Hematopoietic multipotent progenitor cell treated with erythropoietin and hydrocortisone succinate and interleukin-3 and kit ligand, for 8 days (in vitro differentiated cells): ENCODE measurements around the gene KAT2B.

Experiments
- DNase-seq: peaks from one replicate; pipeline ENCODE4 v3.0.0-alpha.2; 2015

Gene KAT2B

GRCh38 chr3:20100151-20100550 is 59.9 kb downstream of the KAT2B start:
- no peak for DNase-seq

GRCh38 chr3:20101041-20101440 is 60.8 kb downstream of the KAT2B start:
- no peak for DNase-seq

GRCh38 chr3:20103731-20104130 is 63.5 kb downstream of the KAT2B start:
- no peak for DNase-seq

GRCh38 chr3:20104167-20104661 is 64.0 kb downstream of the KAT2B start:
- DNase-seq = peak; percentile 73

DNA sequence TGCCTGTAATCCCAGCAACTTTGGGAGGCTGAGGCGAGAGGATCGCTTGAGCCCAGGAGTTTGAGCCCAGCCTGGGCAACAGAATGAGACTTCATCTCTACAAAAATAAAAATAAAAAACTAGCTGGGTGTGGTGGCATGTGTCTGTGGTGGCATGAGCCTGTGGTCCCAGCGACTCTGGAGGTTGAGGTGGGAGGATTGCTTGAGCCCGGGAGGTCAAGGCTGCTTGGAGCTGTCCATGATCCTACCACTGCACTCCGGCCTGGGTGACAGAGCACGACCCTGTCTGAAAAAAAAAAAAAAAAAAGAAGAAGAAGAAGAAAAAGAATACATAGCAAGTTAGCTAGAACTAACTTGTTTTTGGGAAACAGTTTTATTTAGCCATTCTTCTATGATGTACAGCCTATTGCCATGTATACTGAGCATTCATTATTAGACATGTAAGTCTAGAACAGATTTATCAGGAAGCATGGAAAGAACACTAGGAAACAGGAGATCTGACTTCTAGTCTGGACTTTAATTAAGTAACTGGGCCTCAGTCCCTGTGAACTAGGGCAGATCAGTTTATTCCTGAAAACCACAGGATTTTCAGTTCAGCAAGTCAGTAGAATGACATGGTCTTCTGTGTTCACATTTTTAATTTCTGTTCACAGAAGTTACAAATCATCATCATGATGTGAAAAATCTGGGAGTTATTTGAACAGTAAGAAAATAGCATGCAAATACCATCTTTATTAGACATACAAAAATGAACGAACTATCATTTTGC is 65.5 kb downstream of the KAT2B start:
- DNase-seq = no peak

- no peak for DNase-seq
Measured at GRCh38 chr3:20107722-20108121, 67.5 kb downstream of the KAT2B start.

- DNase-seq = no peak
Measured at GRCh38 chr3:20108869-20109268, 68.6 kb downstream of the KAT2B start.

DNA sequence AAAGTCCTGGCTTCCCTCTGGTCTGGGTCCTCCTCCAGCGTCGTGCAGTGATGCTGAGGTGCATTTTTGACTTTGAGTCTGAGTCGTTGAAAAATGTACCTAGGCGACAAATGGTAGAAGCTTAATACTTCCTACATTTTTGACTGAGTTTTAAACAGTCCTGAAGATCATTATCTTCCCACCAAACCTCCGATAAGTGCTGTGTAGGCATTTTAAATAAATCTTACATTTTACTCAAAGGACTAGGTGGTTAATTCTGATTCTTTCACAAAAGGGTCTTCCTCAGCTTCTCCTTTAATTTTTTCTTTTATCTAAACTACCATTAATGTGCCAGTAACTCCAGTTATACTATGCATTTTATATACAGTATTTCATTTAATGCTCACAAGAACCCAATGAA is 70.6 kb downstream of the KAT2B start:
- no peak for DNase-seq

GRCh38 chr3:20111836-20112235 is 71.6 kb downstream of the KAT2B start:
- no peak for DNase-seq

- no peak for DNase-seq
Measured at GRCh38 chr3:20121088-20121487, 80.8 kb downstream of the KAT2B start.

GRCh38 chr3:20123131-20123652 is 82.9 kb downstream of the KAT2B start:
- no peak for DNase-seq

DNA sequence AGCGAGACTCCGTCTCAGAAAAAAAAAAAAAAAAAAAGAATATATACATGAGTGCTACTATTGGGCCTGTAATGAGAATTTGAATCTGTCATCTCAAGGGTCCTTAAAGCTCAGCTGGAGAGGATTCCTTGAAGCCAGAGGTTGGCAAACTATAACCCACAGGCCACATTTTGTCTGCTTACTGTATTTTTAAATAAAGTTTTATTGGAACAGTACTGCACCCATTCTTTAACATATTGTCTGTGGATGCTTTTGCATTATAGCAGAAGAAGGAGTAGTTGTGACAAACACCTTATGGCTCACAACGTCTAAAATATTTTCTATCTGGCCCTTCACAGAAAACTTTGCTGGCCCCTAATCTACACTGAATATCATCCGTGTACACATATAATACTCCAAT is 85.0 kb downstream of the KAT2B start:
- DNase-seq = no peak

DNA sequence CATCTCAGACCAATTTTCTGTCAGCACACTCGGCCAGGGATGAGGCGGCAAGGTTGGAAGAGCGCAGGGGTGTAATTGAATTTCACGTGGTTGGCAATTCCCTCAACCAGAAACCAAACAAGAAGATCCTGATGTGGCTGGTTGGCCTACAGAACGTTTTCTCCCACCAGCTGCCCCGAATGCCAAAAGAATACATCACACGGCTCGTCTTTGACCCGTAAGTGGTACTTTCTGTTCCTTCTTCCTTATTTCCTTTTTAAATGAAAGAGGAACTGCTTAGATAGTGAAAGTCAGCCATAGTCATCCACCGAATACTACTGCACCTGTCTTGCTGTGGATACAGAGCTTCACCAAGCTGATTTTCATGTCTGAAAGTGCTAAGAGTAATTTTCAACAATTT is 85.7 kb downstream of the KAT2B start:
- no peak for DNase-seq

- no peak for DNase-seq
Measured at GRCh38 chr3:20128358-20128757, 88.1 kb downstream of the KAT2B start.

DNA sequence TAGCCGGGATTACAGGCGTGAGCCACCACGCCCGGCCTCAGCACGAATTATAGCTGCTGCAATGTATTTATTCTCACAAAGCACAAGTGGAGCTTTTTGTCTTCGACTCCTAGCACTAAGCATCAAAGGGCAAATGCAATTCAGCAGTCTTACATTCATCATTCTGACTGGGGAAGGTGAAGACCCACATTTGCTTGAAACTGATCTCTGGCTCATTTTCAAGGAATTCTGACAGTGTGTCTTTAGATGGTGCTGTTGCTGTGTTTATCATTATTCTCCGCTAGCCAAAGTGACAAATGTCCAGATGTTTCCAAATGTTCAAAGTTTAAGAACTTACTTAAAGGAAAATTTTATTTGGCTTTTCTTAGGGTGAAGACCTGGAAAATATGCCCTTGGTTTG is 89.9 kb downstream of the KAT2B start:
- DNase-seq = no peak

DNA sequence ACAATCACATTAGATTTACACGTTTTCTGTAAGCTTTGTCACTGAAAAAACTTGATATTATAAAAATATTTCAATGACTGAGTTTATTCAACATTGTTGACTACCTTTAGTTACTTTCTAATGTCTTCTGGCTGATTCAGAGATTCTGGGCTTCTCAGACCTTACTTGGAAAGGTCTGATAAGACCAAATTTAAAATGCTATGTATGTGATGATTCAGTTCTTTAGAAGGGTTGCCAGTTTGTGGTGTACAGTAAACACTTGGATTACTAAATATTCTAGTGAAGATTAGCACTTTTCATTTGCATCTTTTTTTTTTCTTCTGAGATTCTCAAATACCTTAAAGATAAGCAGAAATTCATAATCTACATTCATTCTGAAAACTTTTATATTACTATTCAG is 96.0 kb downstream of the KAT2B start:
- DNase-seq = no peak

GRCh38 chr3:20137647-20138046 is 97.4 kb downstream of the KAT2B start:
- no peak for DNase-seq

DNA sequence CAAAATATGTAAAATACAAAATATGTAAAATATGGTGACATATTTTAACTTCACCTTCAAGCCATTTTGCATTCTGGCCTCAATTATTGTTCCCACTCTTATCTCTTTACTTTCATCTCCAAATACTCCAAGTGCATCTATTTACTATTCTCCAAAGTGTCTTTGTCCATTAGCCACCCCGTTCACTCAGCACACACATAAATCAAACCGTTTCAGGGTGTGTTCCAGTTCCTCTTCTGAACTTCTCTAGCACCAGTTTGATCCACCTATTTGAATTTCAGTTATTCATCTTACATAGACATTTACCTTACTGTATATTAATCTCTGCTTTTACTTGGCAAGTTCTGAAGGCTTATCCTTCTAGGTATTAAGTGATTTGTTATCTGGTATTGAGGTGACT is 100.6 kb downstream of the KAT2B start:
- DNase-seq = no peak

DNA sequence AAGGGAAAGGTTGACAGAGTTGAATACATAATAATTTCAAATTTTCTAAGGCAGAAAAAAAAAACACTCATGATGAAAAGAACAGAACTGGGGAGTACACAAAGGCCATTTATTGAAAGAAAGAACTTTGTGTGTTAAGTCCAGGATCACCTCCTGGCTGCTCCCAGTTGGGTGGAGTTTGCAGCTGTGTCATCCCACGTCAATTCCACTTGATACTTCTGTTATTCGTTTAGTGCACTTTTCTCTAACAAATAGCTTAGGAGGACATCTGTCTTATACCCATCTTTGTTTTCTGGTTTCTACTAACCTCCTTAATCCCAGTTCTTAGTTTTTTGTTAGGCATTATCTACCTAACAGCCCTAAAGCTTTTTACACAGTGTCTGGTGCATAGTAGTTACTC is 101.1 kb downstream of the KAT2B start:
- no peak for DNase-seq

DNA sequence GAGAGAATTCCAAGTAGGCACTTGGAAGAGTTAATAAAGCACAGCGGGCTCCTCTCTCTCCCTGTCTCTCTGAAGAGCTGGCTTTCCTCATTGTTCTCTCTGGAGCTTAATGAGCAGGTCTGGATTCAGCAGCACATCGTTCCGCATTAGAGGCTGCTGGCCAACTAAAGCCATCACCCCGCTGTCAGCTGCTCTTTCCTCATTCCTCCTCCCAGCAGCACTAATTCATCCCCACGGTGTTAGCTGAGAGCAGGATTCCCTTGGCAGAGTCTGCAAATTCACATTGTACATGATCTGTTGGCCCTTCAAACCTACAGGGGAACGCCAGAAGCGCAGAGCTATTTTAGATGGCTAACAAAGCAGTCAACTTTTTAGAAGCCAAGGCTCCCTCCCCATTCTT is 101.6 kb downstream of the KAT2B start:
- no peak for DNase-seq

DNA sequence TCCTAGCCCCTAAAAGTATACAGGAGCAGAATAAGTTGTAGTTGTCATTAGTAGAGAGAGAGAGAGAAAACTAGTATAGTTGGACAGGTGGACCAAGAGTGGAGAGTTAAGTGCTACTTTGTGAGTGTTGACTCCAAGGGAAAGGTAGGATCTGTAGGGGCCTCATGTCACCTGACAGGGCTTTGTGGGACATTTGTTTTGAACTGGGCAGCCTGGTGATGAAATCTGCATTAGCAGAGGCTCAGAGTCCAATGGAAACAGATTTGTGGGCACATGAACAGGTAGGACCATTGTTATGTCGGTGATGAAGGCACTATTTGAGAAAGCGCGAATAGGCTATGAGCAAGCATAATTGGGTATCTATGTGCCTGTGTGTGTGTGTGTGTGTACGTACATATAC is 102.3 kb downstream of the KAT2B start:
- no peak for DNase-seq

DNA sequence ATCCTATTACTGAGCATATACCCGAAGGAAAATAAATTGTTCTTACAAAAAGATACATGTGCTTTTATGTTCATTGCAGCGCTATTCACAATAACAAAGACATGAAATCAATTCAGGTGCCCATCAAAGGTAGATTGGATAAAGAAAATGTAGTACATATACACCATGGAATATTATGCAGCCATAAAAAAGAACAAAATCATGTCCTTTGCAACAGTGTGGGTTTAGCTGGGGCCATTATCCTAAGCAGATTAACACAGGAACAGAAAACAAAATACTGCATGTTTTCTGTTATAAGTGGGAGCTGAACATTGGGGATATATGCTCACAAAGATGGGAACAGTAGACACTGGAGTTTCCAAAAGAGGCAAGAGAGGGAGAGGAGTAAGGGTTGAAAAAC is 103.3 kb downstream of the KAT2B start:
- DNase-seq = no peak

DNA sequence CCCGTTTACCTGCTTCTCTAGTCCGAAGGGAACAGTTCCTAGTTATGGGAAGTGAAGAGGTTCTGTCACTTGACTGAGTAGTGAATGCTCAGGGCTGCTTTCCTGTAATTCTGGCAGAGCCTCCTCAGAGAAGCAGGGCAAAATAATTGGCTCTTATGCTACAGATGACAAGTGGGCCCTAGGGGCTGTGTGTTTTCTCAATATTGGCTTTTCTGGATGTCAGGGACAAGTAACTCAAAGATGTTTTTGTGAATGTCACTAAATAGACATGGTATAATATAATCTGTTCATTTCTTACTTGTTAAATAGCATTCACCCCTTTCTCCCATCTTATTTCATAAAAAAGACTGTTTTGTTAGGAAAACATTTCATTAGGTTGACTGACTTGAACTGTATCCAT is 105.6 kb downstream of the KAT2B start:
- no peak for DNase-seq

DNA sequence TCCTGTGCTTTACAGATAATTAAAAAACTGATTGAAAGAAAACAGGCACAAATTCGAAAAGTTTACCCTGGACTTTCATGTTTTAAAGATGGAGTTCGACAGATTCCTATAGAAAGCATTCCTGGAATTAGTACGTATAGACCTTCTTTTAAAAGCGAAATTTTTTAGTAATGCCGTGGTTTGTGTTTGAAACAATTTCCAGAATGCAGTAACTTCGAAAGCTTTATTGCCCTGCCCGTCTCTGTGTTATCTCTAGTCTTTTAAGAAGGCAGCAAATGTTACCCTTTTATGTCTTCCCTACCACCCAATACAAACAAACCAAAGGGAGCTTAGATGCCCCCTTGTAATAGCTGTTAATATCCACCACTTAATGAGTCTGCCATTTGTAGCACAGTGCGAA is 106.1 kb downstream of the KAT2B start:
- no peak for DNase-seq

DNA sequence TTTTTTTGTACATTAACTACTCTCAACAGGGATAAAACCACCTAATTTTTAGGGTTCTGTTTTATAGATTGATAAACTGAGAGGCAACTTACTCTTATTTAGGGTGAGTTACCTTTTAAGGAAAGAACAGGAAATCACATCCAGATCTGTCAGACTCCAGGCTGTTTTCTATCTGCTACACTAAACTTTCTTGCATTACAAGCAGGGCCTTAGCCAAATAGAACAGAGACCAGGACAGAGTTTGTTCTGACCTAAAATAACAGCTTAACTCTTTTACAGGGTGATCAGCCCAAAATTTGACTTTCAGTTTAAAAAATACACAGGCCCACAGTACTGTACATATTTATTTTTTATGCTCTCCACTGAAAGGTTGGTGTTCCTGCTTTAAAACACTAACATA is 107.1 kb downstream of the KAT2B start:
- DNase-seq = no peak
